GM06990 (cell line): Measurements from ENCODE around the gene CAPZA1.

ENCODE experiments used
- DNase-seq: peaks from one replicate; pipeline ENCODE4 v3.0.0-alpha.2; 2011; ENCODE audit not compliant: insufficient read length; ENCODE audit errors: extremely low read depth
- H3K27me3 ChIP-seq: replicated peaks from 2 replicates; pipeline ENCODE4 v1.6.0; 2011; ENCODE audit warnings: low read length; ENCODE audit not compliant: control insufficient read depth, insufficient read depth
- H3K36me3 ChIP-seq: 2 replicates; pipeline ENCODE4 v1.5.1; 2011; ENCODE audit warnings: low read length; ENCODE audit not compliant: control insufficient read depth, insufficient read depth
- H3K4me3 ChIP-seq: replicated peaks from 2 replicates; pipeline ENCODE4 v1.5.1; 2011; ENCODE audit warnings: low read depth, mild to moderate bottlenecking, control low read depth, low read length
- TF ChIP-seq, protein P1 (sequence below): IDR thresholded peaks from 2 replicates; pipeline ENCODE4 v1.5.1; 2011; ENCODE audit warnings: low read length, control low read depth, mild to moderate bottlenecking, inconsistent platforms; ENCODE audit not compliant: insufficient read depth, poor library complexity, severe bottlenecking

Gene CAPZA1

GRCh38 chr1:112701227-112702066 lies 81.8 kb downstream of the CAPZA1 start:
- H3K27me3 ChIP-seq: no peaks in the 10 kb centered on the region
- H3K4me3 ChIP-seq: no peak overlapping the region
- DNase-seq: no peak
- peaks cover 29% of the 10 kb centered on the region for H3K36me3 ChIP-seq
- TF ChIP-seq, protein P1, sequence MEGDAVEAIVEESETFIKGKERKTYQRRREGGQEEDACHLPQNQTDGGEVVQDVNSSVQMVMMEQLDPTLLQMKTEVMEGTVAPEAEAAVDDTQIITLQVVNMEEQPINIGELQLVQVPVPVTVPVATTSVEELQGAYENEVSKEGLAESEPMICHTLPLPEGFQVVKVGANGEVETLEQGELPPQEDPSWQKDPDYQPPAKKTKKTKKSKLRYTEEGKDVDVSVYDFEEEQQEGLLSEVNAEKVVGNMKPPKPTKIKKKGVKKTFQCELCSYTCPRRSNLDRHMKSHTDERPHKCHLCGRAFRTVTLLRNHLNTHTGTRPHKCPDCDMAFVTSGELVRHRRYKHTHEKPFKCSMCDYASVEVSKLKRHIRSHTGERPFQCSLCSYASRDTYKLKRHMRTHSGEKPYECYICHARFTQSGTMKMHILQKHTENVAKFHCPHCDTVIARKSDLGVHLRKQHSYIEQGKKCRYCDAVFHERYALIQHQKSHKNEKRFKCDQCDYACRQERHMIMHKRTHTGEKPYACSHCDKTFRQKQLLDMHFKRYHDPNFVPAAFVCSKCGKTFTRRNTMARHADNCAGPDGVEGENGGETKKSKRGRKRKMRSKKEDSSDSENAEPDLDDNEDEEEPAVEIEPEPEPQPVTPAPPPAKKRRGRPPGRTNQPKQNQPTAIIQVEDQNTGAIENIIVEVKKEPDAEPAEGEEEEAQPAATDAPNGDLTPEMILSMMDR: no peak

DNA sequence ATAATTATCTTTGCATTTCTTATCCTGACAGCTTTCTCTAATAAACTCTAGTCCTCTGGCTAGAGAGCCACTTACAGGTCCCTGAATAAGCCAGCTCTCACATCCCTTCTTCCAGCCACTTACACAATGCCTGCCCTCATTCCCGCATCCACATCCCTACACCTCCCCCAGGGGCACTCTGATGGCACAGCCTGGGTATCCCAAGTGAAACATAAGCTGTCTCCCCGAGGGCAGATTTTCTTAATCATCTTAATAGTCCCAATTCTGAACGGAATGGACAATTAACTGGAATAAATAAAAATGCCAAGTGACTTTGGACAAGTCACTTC lies 82.4 kb downstream of the CAPZA1 start:
- no peak overlapping the region for H3K4me3 ChIP-seq
- no peak for DNase-seq
- TF ChIP-seq, protein P1: no peak
- peaks cover 26% of the 10 kb centered on the region for H3K36me3 ChIP-seq
- H3K27me3 ChIP-seq: no peaks in the 10 kb centered on the region

- H3K36me3 ChIP-seq: peaks cover 25% of the 10 kb centered on the region
- TF ChIP-seq, protein P1: no peak
Observed at GRCh38 chr1:112702420-112703261, 83.0 kb downstream of the CAPZA1 start.

GRCh38 chr1:112703706-112704105 lies 84.1 kb downstream of the CAPZA1 start:
- peaks cover 17% of the 10 kb centered on the region for H3K36me3 ChIP-seq
- no peaks in the 10 kb centered on the region for H3K27me3 ChIP-seq
- no peak overlapping the region; the same call in 1 of the 2 replicates for H3K4me3 ChIP-seq
- TF ChIP-seq, protein P1: no peak
- DNase-seq: no peak

More at GRCh38 chr1:112702420-112703261, 83.0 kb downstream of the CAPZA1 start:
- no peaks in the 10 kb centered on the region for H3K27me3 ChIP-seq
- H3K4me3 ChIP-seq: no peak overlapping the region
- DNase-seq: no peak

- TF ChIP-seq, protein P1: no peak
- Histone ChIP-seq H3K4me3 (peak overlapping the region; percentile 85), H3K36me3 (peaks cover 16% of the 10 kb centered on the region), H3K27me3 (no peaks in the 10 kb centered on the region)
- no peak for DNase-seq
Observed at GRCh38 chr1:112704391-112704933, 84.8 kb downstream of the CAPZA1 start.
